Left ventricle myocardium inferior (tissue), 1 donor: ENCODE results near the gene HTR3D. TPM values are rescaled to one million over a fixed set of nuclear protein-coding genes. Genes with fewer than 3 reads are reported as not detected.
"Not testable (repeated sequence)": the region's sequence is repeated elsewhere in the genome, so short reads cannot be mapped to it uniquely, and the experiment has no call there.

Source experiments
- DNase-seq: peaks from one replicate; pipeline ENCODE4 v3.0.0-alpha.2; 2020
- H3K27ac ChIP-seq: fragments of 200-600 bp; replicated peaks from 2 replicates; pipeline ENCODE4 v1.8.0; 2021
- H3K27me3 ChIP-seq: fragments of 200-600 bp; 2 replicates; pipeline ENCODE4 v1.8.0; 2021; ENCODE audit warnings: low read depth
- H3K36me3 ChIP-seq: fragments of 200-600 bp; 2 replicates; pipeline ENCODE4 v1.8.0; 2021
- H3K4me1 ChIP-seq: fragments of 200-600 bp; 2 replicates; pipeline ENCODE4 v1.8.0; 2021
- H3K4me3 ChIP-seq: fragments of 200-600 bp; 2 replicates; pipeline ENCODE4 v1.8.0; 2021; ENCODE audit warnings: mild to moderate bottlenecking, moderate library complexity
- H3K9me3 ChIP-seq: fragments of 200-600 bp; replicated peaks from 2 replicates; pipeline ENCODE4 v1.8.0; 2021
- CTCF ChIP-seq: fragments of 200-600 bp; IDR thresholded peaks from 2 replicates; pipeline ENCODE4 v1.8.0; 2021; ENCODE audit warnings: antibody characterized with exemption, mild to moderate bottlenecking, borderline replicate concordance
- intact Hi-C: fragments of 100-400 bp; cut with micrococcal nuclease; formaldehyde crosslinking; loops from one replicate; pipeline ENCODE4 v1.11.0; 2022
- total RNA-seq: library from RNA; stranded (reverse); fragmentation: NEBNext Ultra II Directional; extraction: Animal tissue kit (Norgen Biotek cat#: 25700); gene quantifications from one replicate; pipeline ENCODE4 v1.2.1, GENCODE V29; 2021
- donor health status: DM: no; HTN: yes; CAD: no; lungs with severe emphysema.

Gene HTR3D
- total RNA-seq, 1 donor from 2014 or later = not detected

GRCh38 chr3:184059424-184059823 is 27.9 kb downstream of the HTR3D start:
- no peaks in the 10 kb centered on the region for H3K9me3 ChIP-seq
- peaks cover 5% of the 10 kb centered on the region for H3K27me3 ChIP-seq
- intact Hi-C loops = no loop called here
- no peak for TF ChIP-seq CTCF
- no peak overlapping the region for H3K4me3 ChIP-seq
- no peak overlapping the region for H3K27ac ChIP-seq
- H3K36me3 ChIP-seq = no peaks in the 10 kb centered on the region
- no peaks in the 10 kb centered on the region for H3K4me1 ChIP-seq
- DNase-seq = no peak

- DNase-seq = no peak
- Histone ChIP-seq H3K36me3 (no peaks in the 10 kb centered on the region), H3K4me3 (no peak overlapping the region), H3K9me3 (no peaks in the 10 kb centered on the region), H3K27ac (no peak overlapping the region), H3K4me1 (no peaks in the 10 kb centered on the region), H3K27me3 (peaks cover 16% of the 10 kb centered on the region)
- intact Hi-C loops = no loop called here
- TF ChIP-seq CTCF = no peak
Observed at GRCh38 chr3:184062637-184063036, 31.1 kb downstream of the HTR3D start.

- H3K27me3 ChIP-seq = peaks cover 16% of the 10 kb centered on the region
- TF ChIP-seq CTCF = no peak
- no peak overlapping the region for H3K27ac ChIP-seq
- H3K4me3 ChIP-seq = no peak overlapping the region
- H3K4me1 ChIP-seq = no peaks in the 10 kb centered on the region
- DNase-seq = no peak
- no peaks in the 10 kb centered on the region for H3K9me3 ChIP-seq
- no peaks in the 10 kb centered on the region for H3K36me3 ChIP-seq
- intact Hi-C loops = no loop called here
Observed at GRCh38 chr3:184066211-184066610, 34.7 kb downstream of the HTR3D start.

- H3K27me3 ChIP-seq = peaks cover 16% of the 10 kb centered on the region
- no peak overlapping the region for H3K27ac ChIP-seq
- no peak for TF ChIP-seq CTCF
- no peaks in the 10 kb centered on the region for H3K9me3 ChIP-seq
- H3K4me3 ChIP-seq = no peak overlapping the region
- no peak for DNase-seq
- intact Hi-C loops = no loop called here
- H3K4me1 ChIP-seq = no peaks in the 10 kb centered on the region
- H3K36me3 ChIP-seq = no peaks in the 10 kb centered on the region
Observed at GRCh38 chr3:184067573-184068055, 36.1 kb downstream of the HTR3D start.

GRCh38 chr3:184068344-184068743 is 36.8 kb downstream of the HTR3D start:
- DNase-seq = no peak
- H3K4me3 ChIP-seq = no peak overlapping the region
- no peaks in the 10 kb centered on the region for H3K9me3 ChIP-seq
- intact Hi-C loops = no loop called here
- TF ChIP-seq CTCF = no peak
- no peaks in the 10 kb centered on the region for H3K36me3 ChIP-seq
- no peaks in the 10 kb centered on the region for H3K4me1 ChIP-seq
- peaks cover 16% of the 10 kb centered on the region for H3K27me3 ChIP-seq
- no peak overlapping the region for H3K27ac ChIP-seq

GRCh38 chr3:184071142-184071541 is 39.6 kb downstream of the HTR3D start:
- DNase-seq, H3K36me3 ChIP-seq, intact Hi-C loops, H3K9me3 ChIP-seq, H3K27ac ChIP-seq, H3K4me1 ChIP-seq, H3K27me3 ChIP-seq, H3K4me3 ChIP-seq: not testable (repeated sequence)
